CD4-positive, alpha-beta T cell treated with Interleukin-4 for 1 hour (primary cell): ENCODE results near the gene WDR59.
"Not testable (repeated sequence)": the region's sequence is repeated elsewhere in the genome, so short reads cannot be mapped to it uniquely, and the experiment has no call there.

ENCODE experiments used
- DNase-seq, 2 donors: peaks; one replicate each; pipeline ENCODE4 v3.0.0-alpha.2; 2020 to 2022

Gene WDR59

GRCh38 chr16:74984529-74985296 lies at the start of gene WDR59:
TSS of gene WDR59 (minus strand) at chr16:74985123. CDS start at chr16:74985017, 106 bp downstream.
- peak; percentile 99 for DNase-seq

DNA sequence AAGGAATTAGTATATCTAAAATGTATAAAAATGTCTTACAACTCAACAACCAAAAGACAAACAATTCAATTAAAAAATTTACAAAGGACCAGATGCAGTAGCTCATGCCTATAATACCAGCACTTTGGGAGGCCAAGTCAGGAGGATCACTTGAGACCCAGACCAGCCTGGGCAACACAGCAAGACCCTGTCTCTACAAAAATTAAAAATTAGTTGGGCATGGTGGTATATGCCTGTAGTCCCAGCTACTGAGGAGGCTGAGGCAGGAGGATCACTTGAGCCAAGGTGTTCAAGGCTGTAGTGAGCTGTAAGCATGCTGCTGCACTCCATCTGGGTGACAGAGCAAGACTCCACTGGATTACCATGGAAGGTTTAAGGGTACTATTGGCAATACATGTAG lies 47.7 kb upstream of the WDR59 start:
- no peak for DNase-seq

- DNase-seq: no peak
Measured at GRCh38 chr16:75029854-75030253, 44.9 kb upstream of the WDR59 start.

DNA sequence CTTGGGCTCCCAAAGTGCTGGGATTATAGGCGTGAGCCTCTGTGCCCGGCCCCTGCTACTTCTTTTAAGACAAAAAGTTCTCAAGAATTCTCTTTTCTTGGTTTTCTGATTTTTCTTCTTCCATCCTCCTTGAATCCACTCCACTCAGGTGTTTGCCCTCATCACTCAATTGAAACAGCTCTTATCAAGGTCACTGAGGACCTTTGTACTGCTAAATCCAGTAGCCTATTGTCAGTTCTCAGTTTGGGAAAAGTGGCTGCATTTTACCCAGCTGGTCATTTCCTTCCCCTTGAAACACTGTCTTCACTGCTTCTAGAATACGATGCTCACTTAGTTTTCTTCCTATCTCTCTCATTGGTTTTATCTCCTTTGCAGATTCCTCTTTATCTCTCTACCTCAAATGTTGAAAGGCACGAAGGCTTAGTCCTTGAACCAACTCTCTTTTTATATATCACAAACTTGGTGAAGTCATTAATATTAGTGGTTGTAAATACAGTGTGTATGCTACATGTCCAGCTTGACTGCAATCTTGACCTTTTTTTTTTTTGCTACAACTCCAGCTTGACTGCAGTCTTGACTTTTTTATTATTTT lies 43.7 kb upstream of the WDR59 start:
- DNase-seq: no peak

DNA sequence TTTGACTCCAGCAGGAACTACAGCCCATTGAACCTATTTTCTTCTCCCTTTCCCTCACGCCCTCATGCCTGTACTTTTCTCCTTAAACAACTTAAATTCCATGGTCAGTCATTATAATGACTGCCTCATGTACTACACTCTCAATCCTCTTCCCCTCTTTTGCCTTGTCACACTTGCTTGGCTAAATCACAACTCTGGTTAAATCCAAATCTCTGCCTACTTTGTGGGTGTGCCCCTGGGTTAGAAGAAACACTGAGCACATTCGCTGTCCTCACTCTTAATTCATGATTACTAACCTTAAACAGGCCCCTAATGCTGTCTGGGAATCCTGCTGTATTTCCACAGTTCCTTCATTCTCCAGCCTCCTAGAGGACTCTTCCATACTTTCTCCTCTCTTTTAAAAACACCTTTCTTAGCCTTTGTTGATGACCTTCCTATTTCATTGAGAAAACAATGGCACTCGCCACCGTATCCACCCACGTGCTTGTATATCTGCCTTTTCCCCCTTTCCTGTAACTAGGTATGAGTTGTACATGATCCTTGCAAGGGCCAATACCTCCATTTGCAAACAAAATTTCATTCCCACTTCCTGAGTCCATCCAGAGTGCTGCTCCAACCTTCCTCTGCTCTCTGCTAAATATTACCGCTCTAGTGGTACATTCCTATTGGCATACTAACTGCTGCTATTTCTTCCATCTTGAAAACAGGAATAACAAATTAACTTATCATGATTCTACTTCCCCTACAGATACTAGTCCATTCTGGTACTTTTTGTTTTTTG lies 42.8 kb upstream of the WDR59 start:
- no peak for DNase-seq

GRCh38 chr16:75026892-75027391 lies 42.0 kb upstream of the WDR59 start:
- DNase-seq: no peak

DNA sequence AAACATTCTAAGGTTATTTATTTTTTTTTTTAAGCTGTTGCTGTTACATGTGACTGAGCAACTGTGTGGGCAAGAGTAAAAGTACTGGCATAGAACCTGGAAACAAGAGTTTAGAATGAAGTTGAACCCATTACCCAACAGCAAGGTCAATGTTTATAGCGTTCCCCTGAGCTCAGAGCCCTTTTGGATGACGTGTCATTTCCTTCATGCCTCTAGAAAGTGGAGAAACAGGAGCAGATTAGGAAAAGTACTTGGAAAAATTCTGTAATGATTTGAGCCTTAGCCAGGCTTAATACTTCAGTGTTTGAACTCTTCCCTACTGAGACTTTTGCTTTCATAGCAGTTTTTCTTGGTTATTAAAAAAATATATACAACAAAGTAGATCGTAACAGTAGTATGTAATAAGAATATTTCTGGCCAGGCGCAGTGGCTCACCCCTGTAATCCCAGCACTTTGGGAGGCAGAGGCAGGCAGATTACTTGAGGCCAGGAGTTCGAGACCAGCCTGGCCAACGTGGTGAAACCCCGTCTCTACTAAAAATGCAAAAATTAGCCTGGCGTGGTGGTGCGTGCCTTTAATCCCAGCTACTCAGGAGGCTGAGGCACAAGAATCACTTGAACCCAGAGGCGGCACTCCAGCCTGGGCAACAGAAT lies 41.4 kb upstream of the WDR59 start:
- not testable (repeated sequence) for DNase-seq

- no peak for DNase-seq
Measured at GRCh38 chr16:75025761-75026160, 40.8 kb upstream of the WDR59 start.

GRCh38 chr16:75024594-75024993 lies 39.7 kb upstream of the WDR59 start:
- no peak for DNase-seq

- DNase-seq: no peak
Measured at GRCh38 chr16:75024182-75024581, 39.3 kb upstream of the WDR59 start.

DNA sequence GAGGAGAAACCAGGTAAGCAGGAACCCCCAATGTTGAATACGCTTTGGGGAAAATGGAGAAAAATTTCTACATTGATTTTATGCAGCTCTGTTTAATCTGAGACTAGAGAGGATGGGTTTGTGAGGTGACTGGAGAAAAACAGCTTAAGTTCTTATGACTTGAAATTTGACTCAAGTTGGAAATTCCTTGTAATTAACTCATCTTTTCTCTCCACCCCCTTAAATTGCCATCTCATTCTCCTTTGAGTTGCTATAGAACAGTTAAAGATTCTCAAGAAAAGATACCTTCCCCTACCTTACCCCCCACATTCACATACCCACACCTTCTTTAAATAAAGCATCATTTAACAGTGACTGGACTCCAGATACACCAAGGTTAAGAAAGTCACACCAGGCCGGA lies 38.1 kb upstream of the WDR59 start:
- no peak for DNase-seq

DNA sequence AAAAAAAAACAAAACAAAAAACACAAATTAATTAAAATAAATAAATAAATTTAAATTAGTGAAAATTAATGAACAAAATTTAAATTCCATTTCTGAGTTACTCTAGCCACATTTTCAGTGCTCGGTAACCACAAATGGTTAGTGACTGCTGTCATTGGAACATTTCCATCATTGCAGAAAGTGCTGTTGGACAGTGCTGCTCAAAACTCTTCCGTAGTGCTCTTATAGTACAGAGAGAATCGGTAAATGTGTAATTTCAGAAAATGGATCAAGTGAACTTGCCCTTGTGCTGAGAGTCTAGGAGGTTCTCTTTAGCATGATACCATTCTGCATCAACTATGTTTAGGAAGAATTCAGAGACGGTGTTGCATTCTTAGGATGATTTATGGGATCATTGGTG lies 37.6 kb upstream of the WDR59 start:
- no peak for DNase-seq

- DNase-seq: no peak
Measured at GRCh38 chr16:75021410-75021809, 36.5 kb upstream of the WDR59 start.

GRCh38 chr16:75019586-75019985 lies 34.7 kb upstream of the WDR59 start:
- DNase-seq: no peak

GRCh38 chr16:75019007-75019406 lies 34.1 kb upstream of the WDR59 start:
- DNase-seq: no peak

DNA sequence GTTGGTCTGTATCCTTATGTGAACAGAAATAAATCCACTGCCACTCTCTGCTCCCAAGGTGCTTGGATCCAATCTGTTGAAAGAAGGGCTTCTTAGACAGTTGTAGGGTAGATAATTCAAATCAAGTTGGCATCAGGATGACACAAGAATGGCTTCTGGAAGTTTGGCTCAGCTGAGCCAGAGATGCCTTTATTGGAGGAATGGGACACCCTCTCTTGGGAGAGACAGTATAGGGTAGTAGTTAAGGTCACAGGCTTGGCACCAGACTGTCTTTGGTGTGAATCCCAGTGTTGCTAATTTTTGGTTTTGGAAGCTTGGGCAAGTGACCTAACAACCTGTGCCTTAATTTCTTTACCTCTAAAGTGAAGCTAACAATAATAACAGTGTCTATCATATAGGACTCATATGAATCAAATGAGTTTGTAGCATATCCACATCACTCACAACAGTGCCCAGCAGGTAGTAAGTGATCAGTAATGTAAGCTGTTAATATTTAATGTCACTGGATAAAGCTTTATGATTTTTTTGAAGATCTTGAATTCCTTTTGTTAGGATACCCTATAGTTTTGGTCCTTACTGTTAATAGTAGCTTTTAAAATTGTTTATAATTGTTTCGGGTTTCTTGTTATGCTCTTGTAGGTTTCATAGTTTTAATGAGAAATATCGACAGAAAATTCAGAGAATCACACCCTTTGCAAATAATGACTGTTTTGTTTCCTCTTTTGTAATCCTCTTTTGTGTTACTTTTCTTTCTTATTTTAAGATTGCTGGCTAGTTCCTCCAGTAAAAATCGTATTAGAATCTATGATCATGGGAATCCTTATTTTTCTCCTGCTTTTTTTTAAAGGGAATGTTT lies 33.0 kb upstream of the WDR59 start:
- no peak for DNase-seq

GRCh38 chr16:75016451-75017081 lies 31.6 kb upstream of the WDR59 start:
- not testable (repeated sequence) for DNase-seq

DNA sequence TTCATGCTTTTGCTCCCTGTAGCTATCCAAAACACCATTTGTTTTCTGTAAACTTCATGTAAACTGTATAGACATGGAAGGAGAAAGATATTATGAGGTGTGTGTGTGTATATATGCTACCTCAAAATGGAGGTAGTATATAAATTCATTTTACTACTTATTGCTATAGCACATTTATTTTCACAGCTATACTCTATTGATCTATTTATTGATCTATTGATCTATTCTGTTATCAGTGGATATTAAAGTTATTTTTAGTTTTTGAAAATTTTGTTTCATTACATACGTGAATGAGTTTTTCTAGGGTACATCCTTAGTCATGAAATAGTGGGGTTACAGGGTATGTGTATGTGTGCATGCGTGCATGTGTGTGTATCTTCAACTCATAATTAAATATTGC lies 29.4 kb upstream of the WDR59 start:
- no peak for DNase-seq

DNA sequence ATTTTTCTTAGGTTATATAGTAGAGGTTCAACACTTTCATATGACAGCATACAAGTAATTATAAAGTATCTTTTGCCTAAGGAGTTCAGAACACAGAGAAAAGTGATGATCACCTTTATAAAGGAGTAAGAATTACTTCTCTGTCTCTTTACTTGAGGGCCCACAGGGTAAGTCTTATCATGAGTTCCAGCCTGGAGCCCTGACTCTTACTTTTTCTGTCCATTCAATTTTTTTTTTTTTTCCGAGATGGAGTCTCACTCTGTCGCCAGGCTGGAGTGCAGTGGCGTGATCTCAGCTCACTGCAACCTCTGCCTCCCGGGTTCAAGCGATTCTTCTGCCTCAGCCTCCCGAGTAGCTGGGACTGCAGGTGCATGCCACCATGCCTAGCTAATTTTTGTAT lies 28.2 kb upstream of the WDR59 start:
- not testable (repeated sequence) for DNase-seq

DNA sequence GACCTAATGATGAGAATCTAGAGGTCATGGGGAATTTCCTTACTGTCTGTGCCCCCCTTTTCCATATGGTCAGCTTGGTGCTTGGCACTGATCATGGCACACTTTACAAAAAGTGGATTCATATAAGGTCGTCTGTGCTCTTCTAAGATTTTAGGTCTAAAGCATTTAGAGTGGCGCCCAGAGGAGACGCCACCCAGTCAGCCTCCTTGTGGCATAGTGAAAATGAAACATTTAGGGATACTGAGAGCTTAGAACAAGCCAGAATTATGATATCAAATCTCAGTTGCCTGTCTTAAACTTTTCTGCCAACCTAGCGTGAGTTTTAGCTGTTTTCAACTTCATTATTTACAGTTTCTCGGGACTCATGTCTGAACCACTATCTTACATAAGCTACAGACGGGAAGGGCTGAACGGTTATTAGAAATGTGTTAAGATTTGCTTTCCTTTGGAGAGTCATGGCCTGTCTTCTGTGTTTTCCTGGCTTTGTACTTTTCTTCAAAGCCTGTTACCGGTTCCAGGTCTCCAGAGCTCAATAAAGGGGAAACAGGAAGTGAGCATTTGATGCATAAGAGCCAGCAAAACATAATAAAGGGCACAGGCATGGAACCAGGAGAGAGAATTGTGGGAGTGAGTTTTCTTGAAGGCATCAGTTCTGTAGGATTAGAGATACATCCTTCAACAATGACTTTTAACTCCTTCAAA lies 27.6 kb upstream of the WDR59 start:
- DNase-seq: no peak
